CD4-positive, alpha-beta T cell (primary cell): Measurements from ENCODE around the gene TMEM151B. TPM values are rescaled to one million over a fixed set of nuclear protein-coding genes. Genes with fewer than 3 reads are reported as not detected.

Experiments
- ATAC-seq: fragments of 200-7000 bp; cut with Tn5 transposase; one replicate; pipeline ENCODE4 v1.10.0; 2022; ENCODE audit warnings: mild to moderate bottlenecking; ENCODE audit not compliant: poor library complexity
- CTCF ChIA-PET: fragments of 350-600 bp; sonication (Branson Sonifier 250); formaldehyde crosslinking; loops from one replicate; lab custom pipeline; 2021; ENCODE audit warnings: antibody characterized with exemption, inconsistent platforms; lab: Charles Lee
- POLR2A ChIA-PET: fragments of 350-600 bp; sonication (Branson Sonifier 250); formaldehyde crosslinking; loops from one replicate; lab custom pipeline; 2021; ENCODE audit warnings: antibody characterized with exemption, inconsistent platforms; lab: Charles Lee
- DNase-seq, 14 experiments: peaks; one replicate each; pipeline ENCODE4 v3.0.0-alpha.2; 2013 to 2020; ENCODE audit warnings: mixed read lengths in 2 of 14
- H3K27ac ChIP-seq, 2 donors: one replicate each; pipeline versions ENCODE4 v1.5.1 to v1.7.0; 2013; ENCODE audit warnings: low read length in 2 of 2, low read depth in 1 of 2, mild to moderate bottlenecking in 1 of 2
- H3K27me3 ChIP-seq, 2 experiments: 1 replicate in 1 of 2; 2 replicates in 1 of 2; pipeline versions ENCODE4 v1.6.1 to v1.7.0; 2013; ENCODE audit warnings: low read length in 2 of 2, control low read depth in 1 of 2, mild to moderate bottlenecking in 1 of 2, moderate library complexity in 1 of 2; ENCODE audit not compliant: insufficient read depth in 2 of 2, control insufficient read depth in 1 of 2
- H3K36me3 ChIP-seq: one replicate; pipeline ENCODE4 v1.6.1; 2013; ENCODE audit warnings: low read length, control low read depth; ENCODE audit not compliant: insufficient read depth
- H3K4me1 ChIP-seq: one replicate; pipeline ENCODE4 v1.6.1; 2013; ENCODE audit warnings: low read length, control low read depth; ENCODE audit not compliant: insufficient read depth
- H3K4me3 ChIP-seq: one replicate; pipeline ENCODE4 v1.5.1; 2013; ENCODE audit warnings: mild to moderate bottlenecking, low read length, moderate library complexity
- H3K9me3 ChIP-seq, 2 experiments: 1 replicate in 1 of 2; 2 replicates in 1 of 2; pipeline versions ENCODE4 v1.6.1 to v1.7.0; 2013; ENCODE audit warnings: low read length in 2 of 2, mild to moderate bottlenecking in 2 of 2, control low read depth in 1 of 2, moderate library complexity in 1 of 2; ENCODE audit not compliant: control insufficient read depth in 1 of 2, insufficient read depth in 1 of 2
- H3K27ac Mint-ChIP-seq: one replicate; pipeline ENCODE4 v1.8.0; 2020; ENCODE audit warnings: mixed read lengths
- H3K27me3 Mint-ChIP-seq: one replicate; pipeline ENCODE4 v1.8.0; 2021; ENCODE audit warnings: mixed read lengths
- H3K36me3 Mint-ChIP-seq: one replicate; pipeline ENCODE4 v1.8.0; 2021; ENCODE audit warnings: low read depth, mixed read lengths
- H3K4me1 Mint-ChIP-seq: one replicate; pipeline ENCODE4 v1.8.0; 2021; ENCODE audit warnings: low read depth, mixed read lengths
- H3K4me3 Mint-ChIP-seq: one replicate; pipeline ENCODE4 v1.8.0; 2020; ENCODE audit warnings: mild to moderate bottlenecking, mixed read lengths
- H3K9me3 Mint-ChIP-seq: one replicate; pipeline ENCODE4 v1.8.0; 2020; ENCODE audit warnings: mixed read lengths
- CTCF ChIP-seq: fragments of 200-600 bp; IDR thresholded peaks from one replicate; pipeline ENCODE4 v1.8.0; 2022; ENCODE audit warnings: antibody characterized with exemption, mild to moderate bottlenecking
- intact Hi-C, 2 experiments: fragments of 100-400 bp; cut with DNase I in 1 of 2; cut with micrococcal nuclease in 1 of 2; formaldehyde crosslinking; loops; one replicate each; pipeline versions ENCODE4 v1.15.1 to v1.9.0; 2023 to 2025; cut with DNase I, micrococcal nuclease
- total RNA-seq, 174 experiments: library from RNA in 2 of 174; stranded (reverse) in 2 of 174; gene quantifications; one replicate each; pipeline ENCODE4 v1.2.3 and lab custom pipeline; 2021 to 2026

The TMEM151B gene
- total RNA-seq, 2 experiments from 2014 or later: not detected

GRCh38 chr6:44245391-44245911, 24.8 kb upstream of the TMEM151B start:
- peaks cover 37% of the 10 kb centered on the region for H3K4me1 ChIP-seq
- peak overlapping the region in 1 of 2 donors; percentile 27 for H3K27ac ChIP-seq
- POLR2A ChIA-PET: interaction anchor here (0.8 to 4.6 kb wide), 5 partner anchors 9 to 22 kb away, joined by 5 to 135 read pairs (median 62); partner anchors contain the start of genes SLC29A1 and SLC35B2
- CTCF ChIA-PET: interaction anchor here (0.8 to 4.1 kb wide), 5 partner anchors 8 to 25 kb away, joined by 3 to 13 read pairs (median 4); partner anchors contain the start of gene SLC35B2
- Mint-ChIP-seq H3K4me3 (peak overlapping the region; percentile 96), H3K27me3 (peaks cover 5% of the 10 kb centered on the region), H3K4me1 (peaks cover 40% of the 10 kb centered on the region), H3K36me3 (peaks cover 45% of the 10 kb centered on the region), H3K9me3 (no peaks in the 10 kb centered on the region), H3K27ac (peak overlapping the region; percentile 93)
- H3K4me3 ChIP-seq: peak overlapping the region; percentile 70
- no peak for TF ChIP-seq CTCF
- H3K27me3 ChIP-seq: no peaks in the 10 kb centered on the region
- ATAC-seq (no peak), DNase-seq (no peak)
- peaks cover 23% of the 10 kb centered on the region for H3K36me3 ChIP-seq
- intact Hi-C loops: no loop called here
- no peaks in the 10 kb centered on the region for H3K9me3 ChIP-seq

GRCh38 chr6:44245912-44246662, 24.2 kb upstream of the TMEM151B start:
- intact Hi-C loops: loop anchor here in 1 of 2 experiments (2.0 kb wide), 1 partner anchor 19 kb away; the partner anchor contains the start of gene NFKBIE
- peak overlapping the region; percentile 96 for H3K4me3 Mint-ChIP-seq
- H3K4me1 Mint-ChIP-seq: peaks cover 44% of the 10 kb centered on the region
- ATAC-seq (peak; percentile 27), DNase-seq (peak; percentile 61 to 90 (median 76))
- H3K36me3 ChIP-seq: peaks cover 29% of the 10 kb centered on the region
- POLR2A ChIA-PET: interaction anchor here (0.6 to 4.6 kb wide), 21 partner anchors 10 to 1463 kb away, joined by 3 to 135 read pairs (median 7); partner anchors contain the start of genes AARS2, CDC5L, GTPBP2 and PEX6
- CTCF ChIA-PET: interaction anchor here (0.8 to 4.1 kb wide), 6 partner anchors 8 to 67 kb away, joined by 3 to 13 read pairs (median 8); partner anchors contain the start of genes AARS2, NFKBIE and SLC35B2
- peak overlapping the region; percentile 92 to 98 for H3K27ac ChIP-seq
- TF ChIP-seq CTCF: no peak
- H3K9me3 Mint-ChIP-seq: no peaks in the 10 kb centered on the region
- peak overlapping the region; percentile 70 for H3K4me3 ChIP-seq
- peaks cover 5% of the 10 kb centered on the region for H3K27me3 Mint-ChIP-seq
- no peaks in the 10 kb centered on the region for H3K27me3 ChIP-seq
- peaks cover 51% of the 10 kb centered on the region for H3K36me3 Mint-ChIP-seq
- H3K9me3 ChIP-seq: no peaks in the 10 kb centered on the region
- H3K4me1 ChIP-seq: peaks cover 37% of the 10 kb centered on the region
- peak overlapping the region; percentile 93 for H3K27ac Mint-ChIP-seq

- H3K36me3 Mint-ChIP-seq: peaks cover 58% of the 10 kb centered on the region
- Histone ChIP-seq H3K4me1 (peaks cover 37% of the 10 kb centered on the region), H3K27me3 (no peaks in the 10 kb centered on the region), H3K9me3 (no peaks in the 10 kb centered on the region), H3K36me3 (peaks cover 36% of the 10 kb centered on the region), H3K27ac (peak within 1 kb of the TSS; percentile 92 to 98), H3K4me3 (peak within 1 kb of the TSS; percentile 70)
- ATAC-seq (peak; percentile 83), DNase-seq (peak; percentile 91 to 99 (median 94))
- intact Hi-C loops: loop anchor here (1.0 to 2.0 kb wide), 3 partner anchors 11 to 19 kb away; partner anchors contain the start of genes NFKBIE (in 2 of the 2) and SLC35B2 (in 1 of the 2)
- no peaks in the 10 kb centered on the region for H3K9me3 Mint-ChIP-seq
- TF ChIP-seq CTCF: no peak
- H3K4me1 Mint-ChIP-seq: peaks cover 47% of the 10 kb centered on the region
- peak within 1 kb of the TSS; percentile 93 for H3K27ac Mint-ChIP-seq
- ChIA-PET POLR2A (interaction anchor here (0.6 to 4.6 kb wide), 24 partner anchors 9 to 1520 kb away, joined by 3 to 135 read pairs (median 6); partner anchors contain the start of genes AARS2, CDC5L, GTPBP2 and PEX6), CTCF (interaction anchor here (0.9 to 4.1 kb wide), 6 partner anchors 9 to 66 kb away, joined by 3 to 13 read pairs (median 8); partner anchors contain the start of genes AARS2, NFKBIE, SLC29A1 and SLC35B2)
- H3K27me3 Mint-ChIP-seq: peaks cover 5% of the 10 kb centered on the region
- H3K4me3 Mint-ChIP-seq: peak within 1 kb of the TSS; percentile 96
Observed at GRCh38 chr6:44246663-44247337, 23.4 kb upstream of the TMEM151B start, which contains the start of gene HSP90AB1. HSP90AB1 (plus strand) TSS chr6:44247101; CDS start chr6:44248630, 1,529 bp downstream.
